H9 (cell line): ENCODE data around the gene AKR7A2. TPM values are rescaled to one million over a fixed set of nuclear protein-coding genes. Genes with fewer than 3 reads are reported as not detected.
"Not testable (repeated sequence)": the region's sequence is repeated elsewhere in the genome, so short reads cannot be mapped to it uniquely, and the experiment has no call there.

Experiments
- DNase-seq: peaks from one replicate; pipeline ENCODE4 v3.0.0-alpha.2; 2017
- H2AFZ ChIP-seq: one replicate; pipeline ENCODE4 v1.6.1; 2013; ENCODE audit warnings: mild to moderate bottlenecking, low read length, control low read depth, moderate library complexity
- H2AK5ac ChIP-seq: 2 replicates; pipeline ENCODE4 v1.6.1; 2013; ENCODE audit warnings: low read length, control low read depth, mixed read lengths; ENCODE audit not compliant: insufficient read length
- H2BK120ac ChIP-seq: one replicate; pipeline ENCODE4 v1.6.1; 2013; ENCODE audit warnings: low read depth, mild to moderate bottlenecking, low read length, control low read depth, inconsistent platforms; ENCODE audit not compliant: poor library complexity, severe bottlenecking
- H2BK12ac ChIP-seq: 2 replicates; pipeline ENCODE4 v1.6.1; 2013; ENCODE audit warnings: low read length, control low read depth, mixed read lengths, low read depth; ENCODE audit not compliant: insufficient read length
- H2BK15ac ChIP-seq: 2 replicates; pipeline ENCODE4 v1.6.1; 2013; ENCODE audit warnings: low read depth, low read length, control low read depth
- H2BK20ac ChIP-seq: one replicate; pipeline ENCODE4 v1.6.1; 2013; ENCODE audit warnings: low read depth, mild to moderate bottlenecking, low read length, control low read depth, inconsistent platforms; ENCODE audit not compliant: poor library complexity, severe bottlenecking
- H2BK5ac ChIP-seq: 2 replicates; pipeline ENCODE4 v1.6.1; 2013; ENCODE audit warnings: low read length, control low read depth, mixed read lengths; ENCODE audit not compliant: insufficient read length
- H3K14ac ChIP-seq: 2 replicates; pipeline ENCODE4 v1.6.1; 2013; ENCODE audit warnings: low read length, control low read depth; ENCODE audit not compliant: insufficient read depth
- H3K18ac ChIP-seq: 2 replicates; pipeline ENCODE4 v1.6.1; 2013; ENCODE audit warnings: low read depth, mild to moderate bottlenecking, mixed read lengths, low read length, control low read depth; ENCODE audit not compliant: insufficient read length
- H3K23ac ChIP-seq: 2 replicates; pipeline ENCODE4 v1.6.1; 2013; ENCODE audit warnings: low read length, control low read depth, mixed read lengths, low read depth; ENCODE audit not compliant: insufficient read length
- H3K23me2 ChIP-seq: 2 replicates; pipeline ENCODE4 v1.6.1; 2013; ENCODE audit warnings: low read depth, mild to moderate bottlenecking, mixed read lengths, low read length, control low read depth; ENCODE audit not compliant: insufficient read length, poor library complexity, severe bottlenecking
- H3K27ac ChIP-seq: 2 replicates; pipeline ENCODE4 v1.5.1; 2013; ENCODE audit warnings: low read length, control low read depth, mixed read lengths, low read depth; ENCODE audit not compliant: insufficient read length
- H3K27me3 ChIP-seq: 2 replicates; pipeline ENCODE4 v1.6.1; 2013; ENCODE audit warnings: low read length, control low read depth, inconsistent platforms; ENCODE audit not compliant: insufficient read depth
- H3K4ac ChIP-seq: 2 replicates; pipeline ENCODE4 v1.6.1; 2013; ENCODE audit warnings: low read depth, mild to moderate bottlenecking, control low read depth, inconsistent platforms, low read length, moderate library complexity
- H3K4me1 ChIP-seq: 2 replicates; pipeline ENCODE4 v1.6.1; 2013; ENCODE audit warnings: low read length, control low read depth, inconsistent platforms; ENCODE audit not compliant: insufficient read depth
- H3K4me2 ChIP-seq: 2 replicates; pipeline ENCODE4 v1.6.1; 2013; ENCODE audit warnings: low read length, control low read depth, mixed read lengths; ENCODE audit not compliant: insufficient read length, insufficient read depth
- H3K56ac ChIP-seq: 2 replicates; pipeline ENCODE4 v1.6.1; 2013; ENCODE audit warnings: low read depth, mild to moderate bottlenecking, mixed read lengths, low read length, control low read depth; ENCODE audit not compliant: insufficient read length
- H3K79me1 ChIP-seq: 2 replicates; pipeline ENCODE4 v1.6.1; 2013; ENCODE audit warnings: low read depth, mild to moderate bottlenecking, moderate library complexity, low read length, control low read depth, inconsistent platforms; ENCODE audit not compliant: insufficient read depth, poor library complexity, severe bottlenecking
- H3K79me2 ChIP-seq: 2 replicates; pipeline ENCODE4 v1.6.1; 2013; ENCODE audit warnings: low read length, control low read depth, inconsistent platforms; ENCODE audit not compliant: insufficient read depth
- H3K9ac ChIP-seq: 2 replicates; pipeline ENCODE4 v1.6.1; 2013; ENCODE audit warnings: low read length, control low read depth, mixed read lengths; ENCODE audit not compliant: insufficient read length; ENCODE audit errors: extremely low read depth
- H3K9me3 ChIP-seq: one replicate; pipeline ENCODE4 v1.6.1; 2013; ENCODE audit warnings: low read depth, low read length, inconsistent platforms; ENCODE audit not compliant: control insufficient read depth
- H3T11ph ChIP-seq: one replicate; pipeline ENCODE4 v1.6.1; 2013; ENCODE audit warnings: mild to moderate bottlenecking, low read length, control low read depth, inconsistent platforms
- H4K20me1 ChIP-seq: one replicate; pipeline ENCODE4 v1.6.1; 2013; ENCODE audit not compliant: control insufficient read depth, insufficient read length, insufficient read depth
- H4K5ac ChIP-seq: 2 replicates; pipeline ENCODE4 v1.6.1; 2013; ENCODE audit warnings: low read depth, mild to moderate bottlenecking, mixed read lengths, low read length, control low read depth; ENCODE audit not compliant: insufficient read length
- H4K8ac ChIP-seq: replicated peaks from 2 replicates; pipeline ENCODE4 v1.6.1; 2013; ENCODE audit warnings: low read length, control low read depth, mixed read lengths, low read depth; ENCODE audit not compliant: insufficient read length
- H4K91ac ChIP-seq: 2 replicates; pipeline ENCODE4 v1.6.1; 2013; ENCODE audit warnings: low read depth, mild to moderate bottlenecking, moderate library complexity, mixed read lengths, low read length, control low read depth; ENCODE audit not compliant: insufficient read length
- H3K27ac Mint-ChIP-seq, 3 experiments: 2 replicates in 2 of 3; 3 replicates in 1 of 3; pipeline ENCODE4 v1.8.0; 2020 to 2021; ENCODE audit warnings: mixed read lengths in 3 of 3, mild to moderate bottlenecking in 1 of 3, moderate library complexity in 1 of 3
- H3K27me3 Mint-ChIP-seq: 2 replicates; pipeline ENCODE4 v1.8.0; 2021; ENCODE audit warnings: low read depth, mild to moderate bottlenecking, moderate library complexity, mixed read lengths
- H3K36me3 Mint-ChIP-seq, 3 experiments: 2 replicates in 2 of 3; 3 replicates in 1 of 3; pipeline ENCODE4 v1.8.0; 2020 to 2021; ENCODE audit warnings: low read depth in 3 of 3, mixed read lengths in 3 of 3; ENCODE audit not compliant: insufficient read depth in 1 of 3
- H3K4me1 Mint-ChIP-seq, 2 experiments: 2 replicates each; pipeline ENCODE4 v1.8.0; 2020; ENCODE audit warnings: mixed read lengths in 2 of 2
- H3K4me3 Mint-ChIP-seq, 2 experiments: 2 replicates in 1 of 2; 3 replicates in 1 of 2; pipeline ENCODE4 v1.8.0; 2020 to 2021; ENCODE audit warnings: mild to moderate bottlenecking in 2 of 2, mixed read lengths in 2 of 2, moderate library complexity in 1 of 2
- H3K9me3 Mint-ChIP-seq, 2 experiments: 2 replicates in 1 of 2; 3 replicates in 1 of 2; pipeline ENCODE4 v1.8.0; 2020; ENCODE audit warnings: mild to moderate bottlenecking in 2 of 2, mixed read lengths in 2 of 2, moderate library complexity in 1 of 2
- WGBS: extraction: QIAGEN DNeasy Blood & Tissue Kit; methylation state at CpG from one replicate; pipeline ENCODE4 v1.1.7; 2013; ENCODE audit warnings: missing lambda C conversion rate, low lambda C conversion rate, mixed read lengths; ENCODE audit not compliant: insufficient read length; ENCODE audit errors: extremely low coverage; 5-methylcytosine and 5-hydroxymethylcytosine counted together
- total RNA-seq: library from RNA; stranded (reverse); gene quantifications from 2 replicates; pipeline ENCODE4 v1.2.1, GENCODE V29; 2021
- TF ChIP-seq, protein P1 (sequence below): fragments of 200-600 bp; sonication (generic); conservative IDR thresholded peaks from 3 replicates; pipeline ENCODE4 v1.8.0; 2021; ENCODE audit warnings: antibody characterized with exemption, mild to moderate bottlenecking

Gene AKR7A2
- total RNA-seq, 1 experiment from 2014 or later, result 50.3 TPM

DNA sequence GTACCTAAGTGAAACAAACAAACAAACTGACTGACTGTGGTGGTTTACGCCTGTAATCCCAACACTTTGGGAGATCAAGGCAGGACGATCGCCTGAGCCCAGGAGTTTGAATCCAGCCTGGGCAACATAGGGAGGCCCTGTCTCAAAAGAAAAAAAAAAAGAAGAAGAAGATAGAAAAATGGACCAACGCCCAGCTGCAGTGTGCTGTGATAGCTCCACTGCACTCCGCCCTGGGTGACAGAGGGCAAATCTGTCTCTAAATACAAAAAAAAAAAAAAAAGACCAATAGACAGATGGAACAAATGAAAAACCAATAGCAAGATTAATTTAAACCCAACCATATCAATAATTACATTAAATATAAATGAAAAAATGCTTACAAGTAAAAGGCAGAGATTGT is 37.3 kb downstream of the AKR7A2 start:
- Histone ChIP-seq H2AK5ac (no peak overlapping the region), H3T11ph (no peak overlapping the region), H3K79me2 (no peaks in the 10 kb centered on the region), H3K4me2 (no peak overlapping the region), H3K23ac (no peak overlapping the region), H3K18ac (no peak overlapping the region), H3K4ac (no peak overlapping the region), H2BK15ac (no peak overlapping the region), H4K8ac (no peak overlapping the region), H4K91ac (no peak overlapping the region), H2AFZ (no peak overlapping the region), H3K14ac (no peak overlapping the region), H4K5ac (no peak overlapping the region), H3K9me3 (no peaks in the 10 kb centered on the region), H2BK5ac (no peak overlapping the region), H3K23me2 (no peaks in the 10 kb centered on the region), H3K27ac (no peak overlapping the region), H3K9ac (no peak overlapping the region), H2BK120ac (no peak overlapping the region), H2BK20ac (no peak overlapping the region), H3K4me1 (no peaks in the 10 kb centered on the region), H4K20me1 (no peaks in the 10 kb centered on the region), H3K56ac (no peak overlapping the region), H3K27me3 (no peaks in the 10 kb centered on the region), H3K79me1 (no peaks in the 10 kb centered on the region), H2BK12ac (no peak overlapping the region)
- no peaks in the 10 kb centered on the region for H3K4me1 Mint-ChIP-seq
- TF ChIP-seq, protein P1, sequence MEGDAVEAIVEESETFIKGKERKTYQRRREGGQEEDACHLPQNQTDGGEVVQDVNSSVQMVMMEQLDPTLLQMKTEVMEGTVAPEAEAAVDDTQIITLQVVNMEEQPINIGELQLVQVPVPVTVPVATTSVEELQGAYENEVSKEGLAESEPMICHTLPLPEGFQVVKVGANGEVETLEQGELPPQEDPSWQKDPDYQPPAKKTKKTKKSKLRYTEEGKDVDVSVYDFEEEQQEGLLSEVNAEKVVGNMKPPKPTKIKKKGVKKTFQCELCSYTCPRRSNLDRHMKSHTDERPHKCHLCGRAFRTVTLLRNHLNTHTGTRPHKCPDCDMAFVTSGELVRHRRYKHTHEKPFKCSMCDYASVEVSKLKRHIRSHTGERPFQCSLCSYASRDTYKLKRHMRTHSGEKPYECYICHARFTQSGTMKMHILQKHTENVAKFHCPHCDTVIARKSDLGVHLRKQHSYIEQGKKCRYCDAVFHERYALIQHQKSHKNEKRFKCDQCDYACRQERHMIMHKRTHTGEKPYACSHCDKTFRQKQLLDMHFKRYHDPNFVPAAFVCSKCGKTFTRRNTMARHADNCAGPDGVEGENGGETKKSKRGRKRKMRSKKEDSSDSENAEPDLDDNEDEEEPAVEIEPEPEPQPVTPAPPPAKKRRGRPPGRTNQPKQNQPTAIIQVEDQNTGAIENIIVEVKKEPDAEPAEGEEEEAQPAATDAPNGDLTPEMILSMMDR, result no peak
- no peaks in the 10 kb centered on the region; the same call in 1 of the 2 replicates for H3K27me3 Mint-ChIP-seq
- no peak overlapping the region for H3K4me3 Mint-ChIP-seq
- no peaks in the 10 kb centered on the region; a peak in 2 of 5 replicates for H3K9me3 Mint-ChIP-seq
- no peak for DNase-seq
- no peak overlapping the region for H3K27ac Mint-ChIP-seq
- WGBS, result no CpG with 5 or more reads among the region's 5 CpGs
- 0 out of 7 replicates have a peak, but pooled peaks cover 0 to 1% (median 0%) of the 10 kb centered on the region in 3 experiments for H3K36me3 Mint-ChIP-seq

DNA sequence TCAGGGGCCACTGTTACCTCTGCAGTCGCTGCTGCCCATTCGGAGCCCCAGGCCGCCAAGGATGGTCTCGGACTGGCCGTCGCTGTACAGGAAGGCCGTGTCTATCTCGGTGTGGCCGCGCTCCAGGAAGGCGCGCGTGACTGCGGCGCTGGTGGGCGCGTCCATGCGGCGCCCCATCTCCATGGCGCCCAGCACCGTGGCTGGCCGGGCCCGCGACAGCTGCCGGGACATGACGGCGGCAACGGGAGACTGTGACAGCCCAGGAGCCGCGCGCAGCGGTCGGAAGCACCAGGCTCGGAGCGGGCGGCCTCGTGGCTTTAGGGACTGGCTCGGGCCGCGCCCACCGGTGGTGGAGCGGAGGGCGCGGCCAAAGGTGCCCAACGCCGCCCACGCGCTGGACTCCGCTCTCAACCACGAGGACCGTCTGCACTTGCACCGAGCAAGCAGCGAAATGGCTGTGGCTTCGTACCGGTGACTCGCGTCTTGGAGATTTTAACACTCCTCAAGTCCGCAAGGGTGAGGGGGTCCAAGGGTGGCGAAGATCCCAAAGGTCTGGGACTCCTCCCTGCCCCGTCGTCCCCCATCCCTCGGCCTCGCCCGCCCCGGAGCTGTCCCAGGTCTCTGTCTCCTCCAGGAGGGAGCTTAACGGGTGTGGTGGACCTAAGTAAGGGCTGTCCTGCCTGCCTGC is 38.0 kb downstream of the AKR7A2 start:
- not testable (repeated sequence) for H3T11ph ChIP-seq, H3K4me1 Mint-ChIP-seq, H3K9me3 Mint-ChIP-seq, H2BK15ac ChIP-seq, H3K27ac Mint-ChIP-seq, H3K4me1 ChIP-seq, H3K79me2 ChIP-seq, H3K23me2 ChIP-seq, H3K27me3 ChIP-seq, H4K20me1 ChIP-seq, H2BK5ac ChIP-seq, H2BK12ac ChIP-seq, H2BK20ac ChIP-seq, H2AFZ ChIP-seq, H3K4me3 Mint-ChIP-seq, H3K36me3 Mint-ChIP-seq, H3K27me3 Mint-ChIP-seq, H3K18ac ChIP-seq, H4K91ac ChIP-seq, H3K79me1 ChIP-seq, H2AK5ac ChIP-seq, H2BK120ac ChIP-seq, H3K14ac ChIP-seq, H3K9me3 ChIP-seq, H4K8ac ChIP-seq, H3K23ac ChIP-seq, H4K5ac ChIP-seq, H3K4me2 ChIP-seq, H3K27ac ChIP-seq, H3K4ac ChIP-seq, H3K56ac ChIP-seq, DNase-seq, H3K9ac ChIP-seq
- no CpG with 5 or more reads among the region's 66 CpGs for WGBS
